Testis (tissue), 3 donors: ENCODE measurements around the gene VSX2. TPM values are rescaled to one million over a fixed set of nuclear protein-coding genes. Genes with fewer than 3 reads are reported as not detected.

Source experiments
- DNase-seq: peaks from one replicate; pipeline ENCODE4 v3.0.0-alpha.2; 2019
- H3K27ac ChIP-seq, 2 donors: fragments of 200-600 bp; sonication (generic); one replicate each; pipeline ENCODE4 v1.5.1; 2019
- H3K27me3 ChIP-seq: fragments of 200-600 bp; sonication (generic); one replicate; pipeline ENCODE4 v1.5.1; 2019
- H3K36me3 ChIP-seq: fragments of 200-600 bp; sonication (generic); one replicate; pipeline ENCODE4 v1.5.1; 2017; ENCODE audit warnings: low read depth; ENCODE audit errors: missing control alignments
- H3K4me1 ChIP-seq: fragments of 200-600 bp; sonication (generic); one replicate; pipeline ENCODE4 v1.5.1; 2019
- H3K4me3 ChIP-seq, 2 donors: fragments of 200-600 bp; sonication (generic); one replicate each; pipeline ENCODE4 v1.5.1; 2017 to 2019
- H3K9me3 ChIP-seq: fragments of 200-600 bp; sonication (generic); one replicate; pipeline ENCODE4 v1.5.1; 2017
- POLR2A ChIP-seq: fragments of 450-650 bp; IDR thresholded peaks from one replicate; pipeline ENCODE4 v1.6.1; 2017; ENCODE audit warnings: antibody characterized with exemption, mild to moderate bottlenecking, moderate library complexity
- whole genome bisulfite sequencing, 2 donors: methylation state at CpG; one replicate each; pipeline ENCODE4 v1.1.5; 2018; 5-methylcytosine and 5-hydroxymethylcytosine counted together
- intact Hi-C: fragments of 100-400 bp; cut with DNase I; formaldehyde crosslinking; loops from one replicate; pipeline ENCODE4 v1.15.1; 2023; ENCODE audit warnings: low total_unique reads
- polyA plus RNA-seq: library from polyadenylated mRNA; stranded (reverse); fragments of 350-450 nt; fragmentation: Illumina TruSeq; extraction: RNeasy Lipid Tissue Mini Kit (QIAGEN cat#74804); gene quantifications from one replicate; pipeline ENCODE4 v1.2.3, GENCODE V29; 2014; ENCODE audit warnings: low read depth, low replicate concordance; ENCODE audit not compliant: insufficient read depth
- total RNA-seq, 2 donors: library from RNA; depleted of rRNA; stranded (reverse); fragments of >200 nt; gene quantifications; one replicate each; pipeline ENCODE4 v1.2.3, GENCODE V29; 2016
- TF ChIP-seq, protein P1 (sequence below), 3 experiments: fragments of 450-650 bp in 2 of 3; fragments of 200-600 bp in 1 of 3; sonication (generic) in 1 of 3; IDR thresholded peaks; one replicate each; pipeline ENCODE4 v1.5.1; 2016 to 2019; ENCODE audit warnings: antibody characterized with exemption in 3 of 3, mild to moderate bottlenecking in 2 of 3, moderate library complexity in 1 of 3

VSX2 gene
- total and polyA plus RNA-seq, 3 donors from 2014 or later = 0.16 to 0.55 (median 0.37) TPM

GRCh38 chr14:74242021-74242779 lies 3.0 kb downstream of the VSX2 start:
- Histone ChIP-seq H3K4me1 (peaks cover 12% of the 10 kb centered on the region), H3K9me3 (no peaks in the 10 kb centered on the region), H3K36me3 (no peaks in the 10 kb centered on the region), H3K27me3 (peaks cover 3% of the 10 kb centered on the region), H3K4me3 (no peak overlapping the region), H3K27ac (no peak overlapping the region)
- intact Hi-C loops = no loop called here
- no peak for DNase-seq
- TF ChIP-seq, protein P1, sequence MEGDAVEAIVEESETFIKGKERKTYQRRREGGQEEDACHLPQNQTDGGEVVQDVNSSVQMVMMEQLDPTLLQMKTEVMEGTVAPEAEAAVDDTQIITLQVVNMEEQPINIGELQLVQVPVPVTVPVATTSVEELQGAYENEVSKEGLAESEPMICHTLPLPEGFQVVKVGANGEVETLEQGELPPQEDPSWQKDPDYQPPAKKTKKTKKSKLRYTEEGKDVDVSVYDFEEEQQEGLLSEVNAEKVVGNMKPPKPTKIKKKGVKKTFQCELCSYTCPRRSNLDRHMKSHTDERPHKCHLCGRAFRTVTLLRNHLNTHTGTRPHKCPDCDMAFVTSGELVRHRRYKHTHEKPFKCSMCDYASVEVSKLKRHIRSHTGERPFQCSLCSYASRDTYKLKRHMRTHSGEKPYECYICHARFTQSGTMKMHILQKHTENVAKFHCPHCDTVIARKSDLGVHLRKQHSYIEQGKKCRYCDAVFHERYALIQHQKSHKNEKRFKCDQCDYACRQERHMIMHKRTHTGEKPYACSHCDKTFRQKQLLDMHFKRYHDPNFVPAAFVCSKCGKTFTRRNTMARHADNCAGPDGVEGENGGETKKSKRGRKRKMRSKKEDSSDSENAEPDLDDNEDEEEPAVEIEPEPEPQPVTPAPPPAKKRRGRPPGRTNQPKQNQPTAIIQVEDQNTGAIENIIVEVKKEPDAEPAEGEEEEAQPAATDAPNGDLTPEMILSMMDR (IDR thresholded peaks at IDR 0.05) = no peak
- no peak for TF ChIP-seq POLR2A
- 11 to 15% methylated on average over 28 of the region's 28 CpGs for WGBS, 2 donors

DNA sequence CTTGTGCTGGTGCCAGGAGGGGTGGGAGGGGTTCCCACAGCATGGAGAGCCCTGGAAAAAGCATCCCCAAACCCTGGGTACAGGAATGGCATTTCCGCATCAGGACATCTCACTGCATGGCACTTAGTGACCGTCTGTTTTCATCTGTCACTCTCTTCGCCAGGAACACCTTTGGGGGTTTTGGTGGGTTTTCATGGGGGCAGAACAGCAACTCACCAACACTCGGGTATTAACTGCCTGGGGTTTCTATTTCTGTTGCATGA lies 3.5 kb downstream of the VSX2 start:
- TF ChIP-seq POLR2A = no peak
- TF ChIP-seq, protein P1 (IDR thresholded peaks at IDR 0.05) = no peak
- WGBS, 2 donors = 33 to 54% methylated on average over 4 of the region's 4 CpGs
- H3K4me3 ChIP-seq = no peak overlapping the region
- H3K9me3 ChIP-seq = no peaks in the 10 kb centered on the region
- H3K36me3 ChIP-seq = no peaks in the 10 kb centered on the region
- DNase-seq = no peak
- no peak overlapping the region for H3K27ac ChIP-seq
- intact Hi-C loops = no loop called here
- H3K4me1 ChIP-seq = peaks cover 12% of the 10 kb centered on the region
- H3K27me3 ChIP-seq = peaks cover 3% of the 10 kb centered on the region

GRCh38 chr14:74243051-74243450 lies 3.8 kb downstream of the VSX2 start:
- H3K27me3 ChIP-seq = peaks cover 3% of the 10 kb centered on the region
- no peak for TF ChIP-seq POLR2A
- TF ChIP-seq, protein P1 (IDR thresholded peaks at IDR 0.05) = no peak
- WGBS, 2 donors = 24 to 41% methylated on average over 5 of the region's 5 CpGs
- no peak for DNase-seq
- H3K9me3 ChIP-seq = no peaks in the 10 kb centered on the region
- peaks cover 12% of the 10 kb centered on the region for H3K4me1 ChIP-seq
- no peak overlapping the region for H3K4me3 ChIP-seq
- no peak overlapping the region for H3K27ac ChIP-seq
- intact Hi-C loops = no loop called here
- H3K36me3 ChIP-seq = no peaks in the 10 kb centered on the region

- TF ChIP-seq, protein P1 (IDR thresholded peaks at IDR 0.05) = no peak
- no peak for TF ChIP-seq POLR2A
- intact Hi-C loops = no loop called here
- 53 to 55% methylated on average over 3 of the region's 3 CpGs for WGBS, 2 donors
- Histone ChIP-seq H3K4me1 (peaks cover 12% of the 10 kb centered on the region), H3K27me3 (peaks cover 3% of the 10 kb centered on the region), H3K36me3 (no peaks in the 10 kb centered on the region), H3K4me3 (no peak overlapping the region), H3K27ac (no peak overlapping the region), H3K9me3 (no peaks in the 10 kb centered on the region)
- DNase-seq = no peak
These were observed 4.9 kb downstream of the VSX2 start for GRCh38 chr14:74244115-74244514.

DNA sequence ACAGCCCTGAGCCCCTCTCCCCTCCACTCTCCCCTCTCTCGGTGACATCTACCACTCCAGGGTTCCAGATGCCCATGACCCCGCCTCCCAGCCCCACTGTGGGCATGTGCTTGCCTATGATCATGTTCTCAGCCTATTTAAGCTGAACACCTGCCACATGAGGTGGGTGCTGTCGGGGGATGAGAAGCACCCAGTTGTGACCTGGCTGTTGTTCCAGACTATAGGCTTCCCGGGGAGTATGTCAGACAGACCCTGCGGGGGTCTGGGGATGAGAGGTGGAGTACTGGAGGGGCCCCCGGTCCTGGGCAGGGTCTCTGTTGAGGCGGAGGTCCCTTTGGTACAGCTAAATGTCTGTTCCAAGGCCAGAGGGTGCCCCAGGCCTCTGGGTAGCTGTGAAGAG lies 6.0 kb downstream of the VSX2 start:
- no peak overlapping the region for H3K4me3 ChIP-seq
- H3K36me3 ChIP-seq = no peaks in the 10 kb centered on the region
- no peak overlapping the region for H3K27ac ChIP-seq
- no peaks in the 10 kb centered on the region for H3K9me3 ChIP-seq
- TF ChIP-seq POLR2A = no peak
- TF ChIP-seq, protein P1 (IDR thresholded peaks at IDR 0.05) = no peak
- H3K27me3 ChIP-seq = no peaks in the 10 kb centered on the region
- H3K4me1 ChIP-seq = peaks cover 11% of the 10 kb centered on the region
- 88 to 94% methylated on average over 6 to 7 of the region's 7 CpGs for WGBS, 2 donors
- intact Hi-C loops = no loop called here
- DNase-seq = no peak
